Omental fat pad (tissue), 4 donors: ENCODE measurements around the gene RPL18. TPM values are rescaled to one million over a fixed set of nuclear protein-coding genes. Genes with fewer than 3 reads are reported as not detected.

Experiments used
- ATAC-seq: fragments of 150-250 bp; one replicate; pipeline ENCODE4 v1.9.1; 2016; ENCODE audit warnings: mild to moderate bottlenecking, moderate library complexity; ENCODE audit not compliant: low FRiP score
- DNase-seq: peaks from one replicate; pipeline ENCODE4 v3.0.0-alpha.2; 2019; ENCODE audit warnings: low spot score
- CTCF ChIP-seq, 3 donors: fragments of 450-650 bp; IDR thresholded peaks; one replicate each; pipeline ENCODE4 v1.5.1; 2016 to 2017; ENCODE audit warnings: antibody characterized with exemption in 3 of 3, mild to moderate bottlenecking in 3 of 3, moderate library complexity in 2 of 3
- total RNA-seq, 4 donors: library from RNA; depleted of rRNA; stranded (reverse); fragments of >200 nt; gene quantifications; one replicate each; pipeline ENCODE4 v1.1.0, GENCODE V29; 2016

The RPL18 gene
- total RNA-seq, 4 donors from 2014 or later, result 1,539 to 2,303 (median 1,904) TPM

GRCh38 chr19:48573163-48573505 is 45.8 kb downstream of the RPL18 start:
- no peak for TF ChIP-seq CTCF (IDR thresholded peaks at IDR 0.05)
- DNase-seq, result no peak
- ATAC-seq, result no peak

GRCh38 chr19:48571378-48572162 is 47.4 kb downstream of the RPL18 start:
- TF ChIP-seq CTCF (IDR thresholded peaks at IDR 0.05), result no peak
- no peak for ATAC-seq
- DNase-seq, result no peak

- ATAC-seq, result no peak
- DNase-seq, result no peak
- no peak for TF ChIP-seq CTCF (IDR thresholded peaks at IDR 0.05)
These were observed 49.2 kb downstream of the RPL18 start for GRCh38 chr19:48569814-48570213.

- no peak for TF ChIP-seq CTCF (IDR thresholded peaks at IDR 0.05)
- DNase-seq, result peak; percentile 44
- peak; percentile 98 for ATAC-seq
These were observed 50.6 kb downstream of the RPL18 start for GRCh38 chr19:48568345-48568886.

Other genes with a start within 250 kb of the RPL18 start
- gene KDELR1, start 227.6 kb downstream of the RPL18 start, total RNA-seq, result 100 to 1,000 TPM in 1 of 4 donors, 10 to 100 TPM in 3; 72.2 to 102 (median 75.3) TPM
- gene GRIN2D, start 225.5 kb downstream of the RPL18 start, total RNA-seq, result under 1 TPM; 0.12 to 0.63 (median 0.33) TPM
- 10 to 100 TPM; 19.5 to 90.5 (median 31.5) TPM for gene GRWD1, start 173.2 kb downstream of the RPL18 start, total RNA-seq
- 1 to 10 TPM in 2 of 4 donors, under 1 TPM in 2; 0.56 to 2.2 (median 1.1) TPM for gene KCNJ14, start 163.6 kb downstream of the RPL18 start, total RNA-seq
- gene CYTH2, start 149.8 kb downstream of the RPL18 start, total RNA-seq, result 10 to 100 TPM; 19.2 to 49.7 (median 26.8) TPM
- under 1 TPM; 0.12 to 0.47 (median 0.39) TPM for gene LMTK3, start 107.3 kb downstream of the RPL18 start, total RNA-seq
- not detected for gene SULT2B1, start 67.0 kb downstream of the RPL18 start, total RNA-seq
- not detected for gene SPACA4, start 12.4 kb downstream of the RPL18 start, total RNA-seq
- 1 to 10 TPM in 1 of 4 donors, under 1 TPM in 1, not detected in 2; 0.47 to 1.3 TPM for gene FAM83E, start 4.1 kb downstream of the RPL18 start, total RNA-seq
- gene SPHK2, start 328 bp upstream of the RPL18 start, total RNA-seq, result 10 to 100 TPM in 2 of 4 donors, 1 to 10 TPM in 2; 6.0 to 16.2 (median 9.5) TPM
- 10 to 100 TPM in 1 of 4 donors, 1 to 10 TPM in 3; 2.6 to 12.6 (median 5.2) TPM for gene DBP, start 18.2 kb upstream of the RPL18 start, total RNA-seq
- 10 to 100 TPM in 1 of 4 donors, 1 to 10 TPM in 3; 1.9 to 12.7 (median 5.7) TPM for gene CA11, start 27.0 kb upstream of the RPL18 start, total RNA-seq
- gene NTN5, start 53.8 kb upstream of the RPL18 start, total RNA-seq, result under 1 TPM in 1 of 4 donors, not detected in 3; 0.47 TPM
- gene FUT2, start 76.8 kb upstream of the RPL18 start, total RNA-seq, result under 1 TPM in 2 of 4 donors, not detected in 2; 0.24 to 0.28 TPM
- gene MAMSTR, start 100.5 kb upstream of the RPL18 start, total RNA-seq, result 1 to 10 TPM in 2 of 4 donors, under 1 TPM in 2; 0.36 to 3.0 (median 1.0) TPM
- gene RASIP1, start 121.4 kb upstream of the RPL18 start, total RNA-seq, result 10 to 100 TPM; 11.3 to 60.8 (median 32.4) TPM
- 1 to 10 TPM in 3 of 4 donors, not detected in 1; 1.3 to 2.5 (median 1.3) TPM for gene IZUMO1, start 127.7 kb upstream of the RPL18 start, total RNA-seq
- gene FUT1, start 133.5 kb upstream of the RPL18 start, total RNA-seq, result 1 to 10 TPM; 2.2 to 7.1 (median 5.3) TPM
- not detected for gene FGF21, start 136.3 kb upstream of the RPL18 start, total RNA-seq
- gene BCAT2, start 191.9 kb upstream of the RPL18 start, total RNA-seq, result 10 to 100 TPM; 20.5 to 65.3 (median 37.2) TPM
- 10 to 100 TPM; 11.0 to 19.3 (median 13.0) TPM for gene HSD17B14, start 217.3 kb upstream of the RPL18 start, total RNA-seq
- gene PLEKHA4, start 249.4 kb upstream of the RPL18 start, total RNA-seq, result 10 to 100 TPM in 3 of 4 donors, 1 to 10 TPM in 1; 7.3 to 18.7 (median 14.9) TPM